Fibroblast of skin of left quadriceps (primary cell): ENCODE data around the gene STK39.
"Not testable (repeated sequence)": the region's sequence is repeated elsewhere in the genome, so short reads cannot be mapped to it uniquely, and the experiment has no call there.

Source experiments
- DNase-seq, 2 experiments: peaks; one replicate each; pipeline ENCODE4 v3.0.0-alpha.2; 2013; ENCODE audit warnings: low read depth in 2 of 2

Gene STK39

GRCh38 chr2:168090366-168091135, 156.8 kb downstream of the STK39 start:
- no peak for DNase-seq

DNA sequence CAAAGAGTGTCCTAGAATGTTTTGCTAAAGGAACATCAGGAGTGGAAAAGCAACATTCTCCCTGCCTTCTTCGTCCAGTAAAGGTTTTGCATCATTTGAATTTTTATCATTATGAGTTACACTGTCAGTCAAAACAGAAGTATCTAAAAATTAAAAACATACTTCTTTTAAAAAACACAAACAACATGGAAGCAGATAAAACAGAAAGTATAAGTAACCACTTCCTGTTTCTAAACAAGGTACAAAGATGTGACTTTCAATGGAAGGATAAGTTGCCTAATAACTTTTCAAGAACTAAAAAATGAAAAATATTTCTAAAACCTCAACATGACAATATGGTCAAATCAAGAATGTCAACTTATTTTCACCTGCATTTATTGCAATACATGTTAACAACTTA, 158.2 kb downstream of the STK39 start:
- DNase-seq = no peak

DNA sequence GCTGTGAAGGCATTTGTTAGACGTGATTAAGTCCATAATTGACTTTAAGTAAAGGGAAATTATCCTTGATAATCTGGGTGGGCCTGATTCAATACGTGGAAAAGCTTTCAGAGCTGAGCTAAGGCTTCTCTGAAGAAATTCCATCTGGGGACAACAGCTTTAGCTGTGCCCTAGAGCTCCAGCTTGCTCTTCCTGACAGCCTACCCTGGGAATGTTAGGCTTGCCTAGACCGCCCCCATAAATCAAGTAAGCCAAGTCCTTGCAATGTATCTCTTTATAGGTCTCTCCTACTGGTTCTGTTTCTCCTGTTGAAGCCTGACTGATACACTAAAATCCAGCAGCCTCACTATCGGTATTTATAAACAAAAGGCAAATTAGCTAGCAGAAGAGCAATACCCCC, 160.0 kb downstream of the STK39 start:
- DNase-seq = no peak

GRCh38 chr2:168086851-168087250, 160.5 kb downstream of the STK39 start:
- DNase-seq = no peak

GRCh38 chr2:168085801-168086361, 161.5 kb downstream of the STK39 start:
- DNase-seq = no peak

DNA sequence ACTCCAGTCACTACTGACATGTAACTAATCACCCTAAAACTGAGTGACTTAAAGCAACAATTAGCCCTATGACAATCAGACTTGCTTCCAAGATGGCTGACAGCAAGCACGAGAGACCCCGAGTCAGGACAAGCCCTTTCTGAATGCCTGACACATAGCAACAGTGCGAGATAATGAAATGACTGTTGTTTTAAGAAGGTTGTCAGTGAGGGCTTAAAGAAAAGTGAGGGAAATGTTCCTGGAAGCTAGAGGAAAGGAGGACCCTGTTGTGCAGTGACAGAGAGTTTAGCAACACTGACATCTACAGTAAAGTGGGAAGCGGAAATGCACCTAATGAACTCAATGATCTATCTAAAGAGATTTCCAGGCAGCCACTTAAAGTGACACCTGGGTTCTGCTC, 163.1 kb downstream of the STK39 start:
- DNase-seq = no peak

GRCh38 chr2:168081452-168081851, 165.9 kb downstream of the STK39 start:
- DNase-seq = not testable (repeated sequence)

DNA sequence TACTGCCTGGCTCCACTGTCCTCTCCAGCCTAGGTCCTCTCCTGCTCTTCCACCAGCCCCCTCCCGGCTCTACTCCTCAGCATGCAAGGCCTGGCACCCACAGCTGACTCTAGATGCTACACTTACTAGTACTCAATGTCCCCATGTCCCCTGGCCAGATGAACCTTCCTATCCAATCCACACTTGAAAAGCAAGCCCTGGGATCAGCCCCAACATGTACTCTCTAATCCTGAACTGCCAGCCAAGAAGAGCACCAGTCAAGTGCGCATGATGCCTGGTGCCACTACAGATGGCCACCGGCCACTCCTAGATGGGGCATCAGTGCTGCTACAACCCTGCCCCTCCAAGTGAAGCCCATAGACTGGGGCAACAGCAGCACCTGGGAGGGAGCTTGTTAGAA, 168.2 kb downstream of the STK39 start:
- no peak for DNase-seq

GRCh38 chr2:168076731-168077130, 170.7 kb downstream of the STK39 start:
- DNase-seq = no peak

- DNase-seq = no peak
These were observed 171.9 kb downstream of the STK39 start for GRCh38 chr2:168075446-168075845.

DNA sequence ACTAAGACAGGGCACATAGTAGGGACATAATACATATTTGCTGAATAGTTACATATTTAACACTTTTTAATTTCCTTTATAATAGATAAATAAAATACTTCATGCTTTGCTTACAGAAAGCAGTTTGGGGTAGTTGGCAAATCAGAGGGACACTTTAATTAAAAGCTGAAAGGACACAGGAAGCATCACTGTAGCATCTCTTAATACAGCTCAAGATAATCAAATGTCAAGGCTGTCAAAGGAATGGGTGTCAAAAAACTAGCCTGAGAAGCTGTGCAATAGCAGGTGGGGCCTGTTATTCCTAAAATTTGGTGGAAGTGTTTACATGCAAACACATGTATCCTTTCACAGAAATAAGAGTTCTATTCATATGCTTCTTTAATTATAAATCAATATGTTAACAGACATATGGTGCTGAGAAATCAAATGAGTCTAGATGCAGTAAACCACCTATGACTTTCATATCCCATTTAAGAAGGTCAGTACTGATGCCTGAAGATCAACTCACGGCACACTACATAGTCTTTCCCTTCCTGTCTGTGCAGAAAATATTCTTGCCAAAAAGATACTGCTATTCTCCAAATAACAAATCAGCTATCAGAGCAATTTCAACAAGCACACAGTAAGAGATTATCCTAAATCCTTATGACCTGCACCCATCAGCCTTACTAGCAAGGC, 174.6 kb downstream of the STK39 start:
- DNase-seq = no peak

DNA sequence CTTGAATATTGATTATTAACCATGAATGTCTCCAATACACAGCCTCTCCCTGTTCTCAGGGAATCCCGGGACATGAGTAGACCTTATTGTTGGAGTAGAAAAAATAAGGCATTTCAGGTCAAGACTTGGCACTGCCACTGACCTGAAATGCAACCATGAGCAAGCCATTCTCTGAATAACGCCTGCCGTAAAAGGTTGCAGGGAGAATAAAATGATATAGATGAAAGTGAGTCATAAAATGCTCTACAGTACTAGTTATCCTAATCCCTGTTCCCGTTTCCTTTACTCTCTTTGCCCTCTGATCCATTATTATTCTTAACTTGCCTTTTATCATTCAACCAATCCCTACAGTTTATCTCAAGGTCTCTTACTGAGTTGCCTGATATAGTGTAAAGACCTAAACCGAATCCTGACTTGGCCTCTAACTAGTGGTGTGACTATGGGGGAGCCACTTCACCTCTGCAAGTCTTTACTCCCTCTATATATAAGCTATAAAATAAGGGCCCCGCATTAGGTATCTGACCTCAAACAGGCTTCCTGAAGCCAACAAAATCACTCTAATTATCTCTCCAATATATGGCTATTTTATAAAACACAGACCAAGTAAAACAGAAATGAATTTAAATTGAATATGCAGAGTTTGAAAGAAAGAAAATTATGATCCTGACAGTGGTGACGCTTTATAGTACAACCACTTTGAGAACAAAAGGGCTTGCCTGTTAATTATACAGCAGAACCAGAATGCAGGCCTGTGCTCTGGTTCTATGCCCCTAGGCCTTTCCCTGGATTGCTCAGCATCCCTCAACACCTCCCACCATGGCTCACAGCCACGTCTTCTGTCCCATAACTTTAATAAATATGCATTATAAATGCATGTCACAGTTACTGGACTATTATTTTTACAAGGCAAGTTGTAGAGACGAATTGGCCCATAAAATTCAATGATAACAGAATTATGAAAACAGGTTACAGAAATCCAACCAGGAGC, 183.1 kb downstream of the STK39 start:
- no peak for DNase-seq

GRCh38 chr2:168062936-168063335, 184.5 kb downstream of the STK39 start:
- DNase-seq = no peak

DNA sequence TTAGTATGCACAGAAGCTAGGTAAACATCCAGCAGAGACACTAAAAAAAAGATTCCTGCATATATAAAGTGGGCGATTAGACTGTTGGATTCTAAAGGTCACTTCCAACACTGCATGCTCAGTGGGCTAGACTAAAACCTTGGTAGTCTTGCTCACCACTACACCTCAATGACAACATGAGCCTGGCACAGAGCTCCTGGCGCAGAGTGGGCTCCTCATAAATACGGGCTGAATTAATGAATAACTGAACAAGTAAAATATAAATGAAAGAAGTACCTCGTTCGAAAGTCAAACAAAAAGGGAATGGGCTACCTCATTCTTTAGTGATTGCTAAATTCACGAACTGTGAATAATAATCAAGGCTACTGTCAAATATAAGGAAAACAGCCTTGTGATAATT, 185.3 kb downstream of the STK39 start:
- no peak for DNase-seq

DNA sequence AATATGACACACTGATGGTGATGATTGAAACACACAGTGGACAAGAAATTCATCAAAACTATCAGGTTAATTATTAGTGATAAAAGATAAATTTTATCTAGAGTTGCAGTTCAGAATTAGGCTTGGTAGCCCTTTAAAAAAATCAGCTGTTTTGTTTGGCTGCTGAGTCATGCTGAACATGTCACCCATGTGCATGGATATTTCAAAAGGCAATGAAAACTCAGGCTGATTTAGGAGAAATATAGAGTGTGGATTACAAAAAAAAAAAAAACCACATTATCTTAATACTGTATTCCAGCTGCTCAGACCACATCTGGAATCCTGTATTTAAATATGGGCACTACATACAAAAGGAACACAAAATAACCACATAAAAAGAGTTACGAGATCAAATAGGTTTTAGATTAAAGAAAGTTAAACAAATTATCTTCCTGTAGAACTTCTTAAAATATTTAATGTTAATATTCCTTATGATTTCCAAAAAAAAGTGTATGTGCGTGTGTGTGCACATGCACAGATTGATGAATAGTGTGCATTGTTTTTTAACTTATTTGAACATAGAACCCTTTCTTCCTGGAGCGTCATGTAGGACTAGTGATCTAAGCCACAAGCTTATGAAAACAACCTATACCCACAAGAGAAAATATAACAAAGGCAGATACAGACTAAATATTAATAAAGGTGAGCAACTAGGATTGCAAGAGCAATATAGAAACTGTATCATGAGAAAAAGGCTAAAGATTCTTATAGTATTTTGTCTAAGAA, 186.2 kb downstream of the STK39 start:
- DNase-seq = peak; percentile 18 to 31

GRCh38 chr2:168059758-168060157, 187.6 kb downstream of the STK39 start:
- no peak for DNase-seq

- DNase-seq = no peak
These were observed 188.7 kb downstream of the STK39 start for GRCh38 chr2:168058675-168059074.

- no peak for DNase-seq
These were observed 191.1 kb downstream of the STK39 start for GRCh38 chr2:168056242-168056787.

- DNase-seq = no peak
These were observed 192.7 kb downstream of the STK39 start for GRCh38 chr2:168054657-168055056.

GRCh38 chr2:168053676-168054075, 193.7 kb downstream of the STK39 start:
- DNase-seq = no peak

GRCh38 chr2:168052773-168053172, 194.6 kb downstream of the STK39 start:
- no peak for DNase-seq
